D721Med (cell line): ENCODE data around the gene MARCHF10.

Source experiments
- DNase-seq: peaks from one replicate; pipeline ENCODE4 v3.0.0; 2011; ENCODE audit warnings: low spot score; ENCODE audit not compliant: insufficient read length
- FAIRE-seq: peaks from 2 replicates; lab custom pipeline; 2011; peaks lifted over from hg19 to GRCh38; lab: Jason Lieb, UNC
- CTCF ChIP-seq: IDR thresholded peaks from 2 replicates; pipeline ENCODE4 v1.5.1; 2012; ENCODE audit warnings: mild to moderate bottlenecking, control low read depth; ENCODE audit not compliant: insufficient read depth; ENCODE audit errors: missing control alignments

MARCHF10 gene

GRCh38 chr17:62714016-62714777 lies 93.9 kb downstream of the MARCHF10 start:
- no peak for TF ChIP-seq CTCF
- no peak for DNase-seq
- FAIRE-seq, result no peak

- DNase-seq (no peak), FAIRE-seq (no peak)
- no peak for TF ChIP-seq CTCF
These were observed 94.8 kb downstream of the MARCHF10 start for GRCh38 chr17:62713086-62713881.

- FAIRE-seq (no peak), DNase-seq (no peak)
- no peak for TF ChIP-seq CTCF
These were observed 95.9 kb downstream of the MARCHF10 start for GRCh38 chr17:62712171-62712581.

GRCh38 chr17:62708587-62708986 lies 99.5 kb downstream of the MARCHF10 start:
- no peak for TF ChIP-seq CTCF
- DNase-seq (no peak), FAIRE-seq (no peak)

- FAIRE-seq, result no peak
These were observed 100.7 kb downstream of the MARCHF10 start for GRCh38 chr17:62707425-62707739.

GRCh38 chr17:62706598-62707424 lies 101.3 kb downstream of the MARCHF10 start:
- no peak for DNase-seq
- FAIRE-seq, result no peak
- no peak for TF ChIP-seq CTCF

More at GRCh38 chr17:62707425-62707739, 100.7 kb downstream of the MARCHF10 start:
- TF ChIP-seq CTCF, result no peak
- DNase-seq, result no peak
